Activated T-cell treated with anti-CD3 and anti-CD28 coated beads for 1 hour (primary cell): ENCODE results near the gene VSIG10L2.
"Not testable (repeated sequence)": the region's sequence is repeated elsewhere in the genome, so short reads cannot be mapped to it uniquely, and the experiment has no call there.

Experiments used
- DNase-seq: peaks from one replicate; pipeline ENCODE4 v3.0.0-alpha.2; 2020; ENCODE audit warnings: low read depth

VSIG10L2 gene

GRCh38 chr11:125967515-125967914 is 21.7 kb downstream of the VSIG10L2 start:
- no peak for DNase-seq

GRCh38 chr11:125968354-125968753 is 22.5 kb downstream of the VSIG10L2 start:
- DNase-seq: no peak

GRCh38 chr11:125971618-125972017 is 25.8 kb downstream of the VSIG10L2 start:
- DNase-seq: no peak

GRCh38 chr11:125974284-125974683 is 28.4 kb downstream of the VSIG10L2 start:
- DNase-seq: no peak

- DNase-seq: no peak
Measured at GRCh38 chr11:125975634-125976033, 29.8 kb downstream of the VSIG10L2 start.

- no peak for DNase-seq
Measured at GRCh38 chr11:125976156-125976555, 30.3 kb downstream of the VSIG10L2 start.

GRCh38 chr11:125977333-125977732 is 31.5 kb downstream of the VSIG10L2 start:
- DNase-seq: no peak

GRCh38 chr11:125978181-125978716 is 32.4 kb downstream of the VSIG10L2 start:
- DNase-seq: no peak

- no peak for DNase-seq
Measured at GRCh38 chr11:125978778-125979407, 33.0 kb downstream of the VSIG10L2 start.

- no peak for DNase-seq
Measured at GRCh38 chr11:125979511-125979910, 33.7 kb downstream of the VSIG10L2 start.

- no peak for DNase-seq
Measured at GRCh38 chr11:125980436-125980835, 34.6 kb downstream of the VSIG10L2 start.

GRCh38 chr11:125982348-125982730 is 36.5 kb downstream of the VSIG10L2 start:
- DNase-seq: no peak

GRCh38 chr11:125985956-125986355 is 40.1 kb downstream of the VSIG10L2 start:
- not testable (repeated sequence) for DNase-seq

- no peak for DNase-seq
Measured at GRCh38 chr11:125987066-125987641, 41.3 kb downstream of the VSIG10L2 start.

GRCh38 chr11:125990244-125990643 is 44.4 kb downstream of the VSIG10L2 start:
- DNase-seq: no peak

GRCh38 chr11:125992893-125993292 is 47.0 kb downstream of the VSIG10L2 start:
- DNase-seq: no peak

- DNase-seq: no peak
Measured at GRCh38 chr11:125994509-125994908, 48.7 kb downstream of the VSIG10L2 start.

- no peak for DNase-seq
Measured at GRCh38 chr11:125995313-125995712, 49.5 kb downstream of the VSIG10L2 start.

GRCh38 chr11:125998267-125998666 is 52.4 kb downstream of the VSIG10L2 start:
- DNase-seq: no peak

- DNase-seq: no peak
Measured at GRCh38 chr11:125999234-125999880, 53.5 kb downstream of the VSIG10L2 start.

- DNase-seq: no peak
Measured at GRCh38 chr11:126002181-126002580, 56.3 kb downstream of the VSIG10L2 start.
